HG03045 (cell line): ENCODE results near the gene THYN1.

ENCODE experiments used
- ATAC-seq: cut with Tn5 transposase; IDR thresholded peaks from one replicate; pipeline ENCODE4 v1.9.1; 2021; ENCODE audit warnings: mild to moderate bottlenecking, moderate library complexity; ENCODE audit not compliant: unreplicated experiment

Gene THYN1

GRCh38 chr11:134224710-134225664, 28.2 kb downstream of the THYN1 start:
- peak; percentile 25 for ATAC-seq

GRCh38 chr11:134223836-134224709, 29.1 kb downstream of the THYN1 start, which contains the start of the genes NCAPD3 and VPS26B:
Gene NCAPD3 (minus strand): TSS chr11:134223967. CDS start chr11:134223926, 41 bp downstream.
Gene VPS26B (plus strand): TSS chr11:134224671. CDS start chr11:134225123, 452 bp downstream.
- peak; percentile 82 for ATAC-seq

GRCh38 chr11:134223121-134223520, 30.0 kb downstream of the THYN1 start:
- no peak for ATAC-seq

- ATAC-seq, result no peak
These were observed 36.3 kb downstream of the THYN1 start for GRCh38 chr11:134216816-134217215.

- no peak for ATAC-seq
These were observed 37.3 kb downstream of the THYN1 start for GRCh38 chr11:134215836-134216235.

GRCh38 chr11:134207538-134208239, 45.5 kb downstream of the THYN1 start:
- no peak for ATAC-seq

- no peak for ATAC-seq
These were observed 47.0 kb downstream of the THYN1 start for GRCh38 chr11:134206185-134206584.

- no peak for ATAC-seq
These were observed 47.4 kb downstream of the THYN1 start for GRCh38 chr11:134205729-134206128.

GRCh38 chr11:134202661-134203060, 50.5 kb downstream of the THYN1 start:
- no peak for ATAC-seq

- ATAC-seq, result no peak
These were observed 52.5 kb downstream of the THYN1 start for GRCh38 chr11:134200688-134201087.

GRCh38 chr11:134199531-134199930, 53.6 kb downstream of the THYN1 start:
- ATAC-seq, result no peak
